ENCODE measurements around the gene FGF5.

DNA sequence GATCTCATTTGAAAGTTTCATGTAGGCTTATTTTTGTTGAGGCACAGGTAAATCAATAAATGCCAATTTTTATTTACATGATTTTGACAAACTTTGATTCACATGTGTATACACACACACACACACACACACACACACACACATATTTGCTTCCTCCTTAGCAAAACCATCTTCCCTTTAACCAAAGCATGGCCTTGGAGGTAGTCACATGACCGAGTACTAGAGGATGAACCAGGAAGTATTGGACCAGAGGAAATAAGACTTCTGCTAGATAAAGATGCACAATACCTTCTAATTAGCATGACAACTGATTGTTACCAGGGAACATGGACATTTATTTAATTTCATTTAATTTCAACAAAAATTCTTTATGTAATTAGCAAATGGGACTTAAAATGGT lies 45.7 kb downstream of the FGF5 start:
- TF ChIP-seq CTCF (IDR thresholded peaks at IDR 0.05; ENCODE audit: insufficient read depth, low read depth, low read length) (no peak), EZH2 (IDR thresholded peaks at IDR 0.05; ENCODE audit: insufficient read depth, low read length) (no peak)

Data from astrocyte (in vitro differentiated cells and primary cell).